Measurements from ENCODE around the gene LGMN. TPM values are rescaled to one million over a fixed set of nuclear protein-coding genes. Genes with fewer than 3 reads are reported as not detected.

LGMN gene
- polyA plus RNA-seq = 48.0 and 64.0 TPM in 2 replicates
- 23.9 and 30.3 TPM in 2 replicates for polyA minus RNA-seq

DNA sequence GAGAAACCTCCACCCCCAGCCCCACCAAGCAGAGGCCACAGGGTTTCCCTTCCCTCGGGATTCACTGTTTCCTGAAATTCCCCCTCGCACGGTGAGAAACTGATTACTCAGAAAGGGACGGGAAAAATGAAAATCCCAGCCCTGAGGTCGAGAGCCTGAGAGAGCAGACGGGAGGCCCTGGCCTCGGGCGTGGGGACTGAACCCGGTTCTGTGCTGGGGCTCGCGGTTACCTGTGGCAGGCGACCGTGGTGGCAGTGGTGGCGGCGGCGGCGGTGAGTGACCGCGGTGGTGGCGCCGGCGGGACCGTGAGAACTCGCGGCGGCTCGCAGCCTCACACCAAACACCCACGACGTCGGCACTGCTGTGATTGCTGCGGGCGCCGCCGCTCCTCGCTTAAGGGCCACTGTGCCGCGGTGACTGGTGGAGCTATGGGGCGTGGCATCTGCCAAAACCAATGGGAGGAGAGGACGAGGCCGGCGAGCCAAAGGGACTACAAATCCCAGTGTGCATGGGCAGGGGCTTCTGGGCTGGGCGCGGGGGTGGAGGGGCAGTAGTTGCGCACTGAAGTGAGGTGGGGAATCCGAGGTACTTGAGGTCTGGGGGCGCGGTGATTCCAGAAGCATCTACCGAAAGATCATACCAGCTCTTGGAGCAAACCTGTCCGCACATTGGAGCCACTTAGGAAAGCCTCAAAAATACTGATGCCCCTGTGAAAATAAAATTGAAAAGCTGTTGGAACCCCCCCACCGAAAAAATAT is at the start of gene LGMN:
Gene LGMN, minus strand, starts transcription at position 369 of the 758 bp plus-strand sequence. CDS start 15,841 bp downstream, outside the sequence.
- no peaks in the 10 kb centered on the region for H4K20me1 ChIP-seq (ENCODE audit: insufficient read depth)
- H3K4me3 ChIP-seq (ENCODE audit: low read length) = peak within 1 kb of the TSS; percentile 85
- H3K79me2 ChIP-seq (replicated peaks; ENCODE audit: insufficient read depth, low read length) = no peaks in the 10 kb centered on the region
- H3K36me3 ChIP-seq (ENCODE audit: insufficient read depth, low read length) = no peaks in the 10 kb centered on the region
- H3K9me3 ChIP-seq (ENCODE audit: low read length) = no peaks in the 10 kb centered on the region
- no peak within 1 kb of the TSS for H3K27ac ChIP-seq (ENCODE audit: low read length)
- no peaks in the 10 kb centered on the region for H3K9me2 ChIP-seq (ENCODE audit: insufficient read depth, low read length)
- TF ChIP-seq MXI1 (conservative IDR thresholded peaks at IDR 0.05; ENCODE audit: poor library complexity, severe bottlenecking) (peak; percentile 73), POLR2AphosphoS5 (IDR thresholded peaks at IDR 0.05) (peak; percentile 79), TAF1 (IDR thresholded peaks at IDR 0.05; ENCODE audit: low read depth) (peak; percentile 46), RAD21 (conservative IDR thresholded peaks at IDR 0.05) (peak; percentile 33), EZH2 (IDR thresholded peaks at IDR 0.05; ENCODE audit: borderline replicate concordance, insufficient read depth, low read length, poor library complexity, severe bottlenecking) (no peak), EP300 (conservative IDR thresholded peaks at IDR 0.05; ENCODE audit: poor library complexity, severe bottlenecking) (no peak), CTCF (IDR thresholded peaks at IDR 0.05; ENCODE audit: poor library complexity, severe bottlenecking) (no peak), SMC3 (conservative IDR thresholded peaks at IDR 0.05; ENCODE audit: poor library complexity) (no peak)
- TF ChIP-seq, protein P1, sequence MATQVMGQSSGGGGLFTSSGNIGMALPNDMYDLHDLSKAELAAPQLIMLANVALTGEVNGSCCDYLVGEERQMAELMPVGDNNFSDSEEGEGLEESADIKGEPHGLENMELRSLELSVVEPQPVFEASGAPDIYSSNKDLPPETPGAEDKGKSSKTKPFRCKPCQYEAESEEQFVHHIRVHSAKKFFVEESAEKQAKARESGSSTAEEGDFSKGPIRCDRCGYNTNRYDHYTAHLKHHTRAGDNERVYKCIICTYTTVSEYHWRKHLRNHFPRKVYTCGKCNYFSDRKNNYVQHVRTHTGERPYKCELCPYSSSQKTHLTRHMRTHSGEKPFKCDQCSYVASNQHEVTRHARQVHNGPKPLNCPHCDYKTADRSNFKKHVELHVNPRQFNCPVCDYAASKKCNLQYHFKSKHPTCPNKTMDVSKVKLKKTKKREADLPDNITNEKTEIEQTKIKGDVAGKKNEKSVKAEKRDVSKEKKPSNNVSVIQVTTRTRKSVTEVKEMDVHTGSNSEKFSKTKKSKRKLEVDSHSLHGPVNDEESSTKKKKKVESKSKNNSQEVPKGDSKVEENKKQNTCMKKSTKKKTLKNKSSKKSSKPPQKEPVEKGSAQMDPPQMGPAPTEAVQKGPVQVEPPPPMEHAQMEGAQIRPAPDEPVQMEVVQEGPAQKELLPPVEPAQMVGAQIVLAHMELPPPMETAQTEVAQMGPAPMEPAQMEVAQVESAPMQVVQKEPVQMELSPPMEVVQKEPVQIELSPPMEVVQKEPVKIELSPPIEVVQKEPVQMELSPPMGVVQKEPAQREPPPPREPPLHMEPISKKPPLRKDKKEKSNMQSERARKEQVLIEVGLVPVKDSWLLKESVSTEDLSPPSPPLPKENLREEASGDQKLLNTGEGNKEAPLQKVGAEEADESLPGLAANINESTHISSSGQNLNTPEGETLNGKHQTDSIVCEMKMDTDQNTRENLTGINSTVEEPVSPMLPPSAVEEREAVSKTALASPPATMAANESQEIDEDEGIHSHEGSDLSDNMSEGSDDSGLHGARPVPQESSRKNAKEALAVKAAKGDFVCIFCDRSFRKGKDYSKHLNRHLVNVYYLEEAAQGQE (IDR thresholded peaks at IDR 0.05; ENCODE audit: borderline replicate concordance) = peak; percentile 59
- H3K9ac ChIP-seq (ENCODE audit: low read length) = peak within 1 kb of the TSS; percentile 61
- H3K27me3 ChIP-seq (ENCODE audit: insufficient read depth, low read depth, low read length) = no peaks in the 10 kb centered on the region
- H3F3A ChIP-seq (ENCODE audit: insufficient read depth, low read length, poor library complexity, severe bottlenecking) = no peaks in the 10 kb centered on the region
- H2AFZ ChIP-seq (ENCODE audit: low read depth, low read length) = peak within 1 kb of the TSS; percentile 75
- peak within 1 kb of the TSS; percentile 59 for H3K4me2 ChIP-seq (ENCODE audit: low read length)

- H3K9ac ChIP-seq (ENCODE audit: low read length) = peak overlapping the region; percentile 89
- H3K27ac ChIP-seq (ENCODE audit: low read length) = peak overlapping the region; percentile 78
- no peaks in the 10 kb centered on the region for H3K27me3 ChIP-seq (ENCODE audit: insufficient read depth, low read depth, low read length)
- H4K20me1 ChIP-seq (ENCODE audit: insufficient read depth) = no peaks in the 10 kb centered on the region
- TF ChIP-seq EP300 (conservative IDR thresholded peaks at IDR 0.05; ENCODE audit: poor library complexity, severe bottlenecking) = no peak
- no peak for TF ChIP-seq RAD21 (conservative IDR thresholded peaks at IDR 0.05)
- no peak for TF ChIP-seq EZH2 (IDR thresholded peaks at IDR 0.05; ENCODE audit: borderline replicate concordance, insufficient read depth, low read length, poor library complexity, severe bottlenecking)
- TF ChIP-seq CTCF (IDR thresholded peaks at IDR 0.05; ENCODE audit: poor library complexity, severe bottlenecking) = no peak
- no peak for TF ChIP-seq TAF1 (IDR thresholded peaks at IDR 0.05; ENCODE audit: low read depth)
- no peak for TF ChIP-seq SMC3 (conservative IDR thresholded peaks at IDR 0.05; ENCODE audit: poor library complexity)
- TF ChIP-seq, protein P1 (IDR thresholded peaks at IDR 0.05; ENCODE audit: borderline replicate concordance) = no peak
- TF ChIP-seq POLR2AphosphoS5 (IDR thresholded peaks at IDR 0.05) = no peak
- TF ChIP-seq MXI1 (conservative IDR thresholded peaks at IDR 0.05; ENCODE audit: poor library complexity, severe bottlenecking) = no peak
- no peaks in the 10 kb centered on the region for H3K9me2 ChIP-seq (ENCODE audit: insufficient read depth, low read length)
- H3F3A ChIP-seq (ENCODE audit: insufficient read depth, low read length, poor library complexity, severe bottlenecking) = no peaks in the 10 kb centered on the region
- peaks cover 22% of the 10 kb centered on the region for H3K79me2 ChIP-seq (replicated peaks; ENCODE audit: insufficient read depth, low read length)
- peak overlapping the region; percentile 93 for H3K4me3 ChIP-seq (ENCODE audit: low read length)
- no peaks in the 10 kb centered on the region for H3K9me3 ChIP-seq (ENCODE audit: low read length)
- H3K4me2 ChIP-seq (ENCODE audit: low read length) = peak overlapping the region; percentile 84
- no peak overlapping the region for H2AFZ ChIP-seq (ENCODE audit: low read depth, low read length)
- no peaks in the 10 kb centered on the region for H3K36me3 ChIP-seq (ENCODE audit: insufficient read depth, low read length)
Measured at GRCh38 chr14:92794961-92795360, 46.5 kb upstream of the LGMN start.

Data from neural cell (in vitro differentiated cells).